Stomach (tissue), 4 donors: ENCODE measurements around the gene RGS3.

ENCODE experiments used
- CTCF ChIP-seq, 7 experiments: fragments of 450-650 bp in 4 of 7; fragments of 200-600 bp in 3 of 7; sonication (generic) in 3 of 7; IDR thresholded peaks; one replicate each; pipeline ENCODE4 v1.5.1; 2016 to 2019; ENCODE audit warnings: antibody characterized with exemption in 7 of 7, control low read depth in 2 of 7, mild to moderate bottlenecking in 1 of 7
- EP300 ChIP-seq: sonication (generic); formaldehyde crosslinking; IDR thresholded peaks from one replicate; pipeline ENCODE4 v1.6.1; 2017; ENCODE audit warnings: antibody characterized with exemption
- POLR2A ChIP-seq, 4 donors: fragments of 450-650 bp; IDR thresholded peaks; one replicate each; pipeline ENCODE4 v1.6.1; 2016; ENCODE audit warnings: antibody characterized with exemption in 4 of 4, control low read depth in 2 of 4, mild to moderate bottlenecking in 1 of 4, moderate library complexity in 1 of 4
- POLR2AphosphoS5 ChIP-seq, 3 donors: sonication (generic); formaldehyde crosslinking; IDR thresholded peaks; one replicate each; pipeline ENCODE4 v1.6.1; 2016; ENCODE audit warnings: antibody characterized with exemption in 3 of 3

DNA sequence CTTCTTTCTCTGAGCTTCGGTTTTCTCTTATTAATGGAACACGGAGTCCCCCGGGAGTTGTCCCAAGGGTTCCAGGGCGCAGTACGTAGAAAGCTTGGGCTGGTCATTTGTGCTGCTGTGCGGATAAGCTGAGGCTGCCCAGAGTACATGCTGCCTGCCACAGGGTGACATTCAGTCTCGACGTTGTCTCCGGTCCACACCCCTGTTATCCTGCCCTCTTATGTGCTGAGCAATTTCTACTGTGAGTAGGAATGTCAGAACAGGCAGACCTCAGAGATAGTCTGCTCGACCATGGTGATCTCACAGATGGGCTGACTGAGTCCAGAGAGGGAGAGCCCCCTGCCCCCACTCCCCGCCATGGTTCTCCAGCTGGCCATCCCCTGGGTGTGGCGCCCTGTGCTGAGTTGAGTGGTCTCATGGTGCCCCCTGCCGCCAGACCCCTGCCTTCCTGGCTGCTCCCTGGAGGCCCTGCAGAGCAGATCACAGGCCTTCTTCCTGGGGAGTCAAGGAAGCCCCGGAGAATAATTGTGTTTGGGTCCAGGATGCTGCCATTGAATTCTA, 124.0 kb downstream of the RGS3 start:
- TF ChIP-seq CTCF (IDR thresholded peaks at IDR 0.05) (peak in 3 of 7 experiments; percentile 5 to 44 (median 29)), POLR2A (IDR thresholded peaks at IDR 0.05) (no peak), POLR2AphosphoS5 (IDR thresholded peaks at IDR 0.05) (no peak), EP300 (no peak)
